Measurements from ENCODE around the gene ATP6V0A1.
"Not testable (repeated sequence)": the region's sequence is repeated elsewhere in the genome, so short reads cannot be mapped to it uniquely, and the experiment has no call there.

Gene ATP6V0A1

DNA sequence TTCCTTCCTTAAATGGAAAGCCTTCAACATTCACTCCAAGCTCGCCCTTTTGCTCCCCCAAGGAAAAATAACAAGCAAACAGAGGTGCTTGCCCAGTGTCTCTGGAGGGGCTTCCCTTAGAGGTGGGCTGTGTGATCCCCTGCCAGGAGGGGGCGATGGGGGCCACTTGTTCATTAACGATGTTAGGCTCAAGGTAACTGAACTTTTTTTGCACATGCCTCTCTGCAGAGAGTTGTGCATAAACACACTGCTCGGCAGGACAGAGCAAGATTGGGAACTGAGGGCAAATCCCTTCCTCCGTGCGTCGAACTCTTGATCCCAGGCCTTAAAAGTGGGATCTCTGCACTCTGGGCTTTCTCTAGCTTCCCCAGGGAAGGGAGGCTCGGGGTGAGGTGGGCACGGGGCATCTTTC is 61.9 kb downstream of the ATP6V0A1 start:
- DNase-seq, result no peak

DNA sequence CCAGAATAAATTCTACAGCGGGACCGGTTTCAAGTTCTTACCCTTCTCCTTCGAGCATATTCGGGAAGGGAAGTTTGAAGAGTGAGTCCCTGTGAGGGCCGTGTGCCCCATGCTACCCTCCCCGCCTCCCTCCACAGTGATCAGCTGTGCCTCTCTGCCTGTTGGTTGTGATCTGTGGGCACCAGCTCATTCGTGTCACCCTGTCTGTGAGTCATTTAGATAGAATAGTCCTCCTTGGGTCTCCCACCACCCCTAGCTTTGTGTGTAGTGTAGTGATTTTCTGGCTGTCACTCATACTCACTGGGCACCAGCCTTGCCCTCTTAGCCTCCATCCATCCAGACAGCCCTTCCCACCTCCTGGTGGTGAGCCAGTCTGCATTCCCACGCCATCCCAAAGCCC is 62.4 kb downstream of the ATP6V0A1 start:
- no peak for DNase-seq

DNA sequence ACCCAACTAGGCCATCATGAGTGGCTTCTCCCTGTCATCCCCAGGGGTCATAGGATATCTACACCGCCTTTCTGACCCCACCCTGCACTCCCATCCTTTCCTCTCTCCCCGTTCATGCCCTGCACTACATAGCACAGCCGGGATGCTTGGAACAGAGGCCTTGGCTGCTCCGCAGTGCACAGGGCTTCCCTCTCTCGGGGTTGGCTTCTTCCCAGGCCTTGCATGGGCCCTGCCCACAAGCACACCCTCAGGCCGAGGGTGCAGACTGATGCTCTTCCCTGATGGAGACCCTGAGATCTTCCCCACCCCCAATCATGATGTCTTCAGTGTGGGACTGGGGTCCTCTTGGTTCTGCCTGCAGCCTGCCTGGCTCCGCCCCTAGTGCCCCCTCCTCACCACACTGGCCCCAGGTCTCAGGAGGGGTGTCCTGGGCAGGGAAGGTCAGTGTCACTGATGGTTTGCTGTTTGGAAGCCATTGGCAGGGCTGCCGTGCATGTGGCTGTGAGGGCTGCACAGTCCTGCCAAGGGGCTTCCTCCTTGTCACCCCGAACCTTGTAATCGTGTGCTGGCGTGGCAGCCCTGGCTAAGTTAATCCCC is 63.1 kb downstream of the ATP6V0A1 start:
- no peak for DNase-seq

DNA sequence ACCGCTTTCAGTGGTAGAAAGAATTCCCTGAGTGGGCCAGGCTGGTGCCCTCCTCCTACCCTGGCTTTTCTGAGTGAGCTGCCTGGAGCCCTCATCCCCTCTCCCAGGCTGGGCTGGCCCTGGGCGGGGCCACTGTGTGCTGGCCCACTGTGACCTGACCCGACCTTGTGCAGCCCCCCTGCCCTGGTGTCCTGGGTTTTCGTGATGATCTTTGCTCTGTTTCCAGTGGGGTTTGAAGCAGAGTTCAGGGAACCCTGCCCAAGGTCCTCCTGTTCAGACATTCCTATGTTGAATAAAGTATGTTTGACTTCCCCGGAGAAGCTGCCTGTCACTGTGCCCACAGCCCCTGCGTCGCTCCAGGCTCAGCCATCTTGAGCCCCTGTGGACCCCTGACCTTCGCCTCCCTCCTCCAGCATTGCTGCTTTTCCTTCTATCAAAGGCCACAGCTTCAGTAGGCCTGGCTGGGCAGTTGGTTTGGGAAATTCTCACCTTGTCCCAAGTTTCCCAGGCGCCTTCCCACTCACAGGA is 63.6 kb downstream of the ATP6V0A1 start:
- no peak for DNase-seq

DNA sequence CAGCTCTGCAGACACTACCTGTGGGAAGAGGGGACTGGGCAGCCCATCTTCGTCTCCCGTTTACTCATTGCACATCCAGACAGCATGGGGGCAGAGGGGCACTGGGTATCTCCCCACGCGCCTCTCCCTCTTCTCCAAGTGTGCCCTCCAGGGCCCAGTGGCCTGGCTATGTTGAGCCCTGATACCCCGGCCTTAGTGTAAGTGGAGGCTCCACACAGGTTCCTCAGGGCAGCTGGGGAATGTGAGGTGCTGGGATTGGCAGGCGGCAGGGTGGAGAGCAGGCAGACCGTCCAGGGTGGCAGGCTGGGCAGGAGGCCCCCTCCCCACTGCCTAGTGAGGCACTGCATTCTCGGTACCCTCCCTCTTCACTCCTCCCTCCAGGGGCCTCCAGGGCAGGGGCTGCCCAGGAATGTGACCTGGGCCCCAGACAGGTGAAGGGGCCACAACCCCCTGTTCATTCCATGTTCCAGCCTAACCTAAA is 64.2 kb downstream of the ATP6V0A1 start:
- no peak for DNase-seq

DNA sequence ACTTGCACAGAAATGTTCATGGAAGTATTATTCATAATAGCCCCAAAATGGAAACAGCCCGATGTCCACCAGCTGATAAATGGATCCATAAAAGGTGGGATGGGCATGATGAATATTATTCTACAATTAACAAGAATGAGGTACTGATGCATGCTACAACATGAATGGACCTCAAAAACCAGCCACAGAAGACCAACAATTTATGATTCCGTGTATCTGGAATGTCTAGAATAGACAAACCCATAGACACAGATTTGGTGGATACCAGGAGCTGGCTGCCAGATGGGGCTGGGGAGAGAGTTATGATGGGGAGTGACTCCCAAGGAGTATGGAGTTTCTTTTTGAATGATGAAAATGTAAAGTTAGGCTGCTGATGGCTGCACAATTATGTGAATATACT is 66.5 kb downstream of the ATP6V0A1 start:
- DNase-seq, result no peak

DNA sequence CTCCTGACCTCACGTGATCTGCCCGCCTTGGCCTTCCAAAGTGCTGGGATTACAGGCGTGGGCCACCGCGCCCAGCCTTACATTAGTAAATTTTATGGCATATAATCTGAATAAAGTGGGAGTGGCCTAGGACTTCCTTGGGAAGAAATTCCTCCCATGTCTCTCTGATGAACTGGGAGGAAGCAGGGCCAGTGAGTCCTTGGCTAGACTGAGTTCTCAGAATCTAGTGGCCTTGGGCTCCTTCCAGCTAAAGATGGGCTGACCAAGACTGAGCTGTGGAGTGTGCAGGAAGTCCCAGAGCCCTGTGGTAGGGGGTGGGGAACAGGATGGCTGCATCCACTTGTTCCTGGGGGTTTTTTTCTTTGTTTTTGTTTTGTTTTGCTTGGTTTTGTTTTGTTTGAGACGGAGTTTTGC is 67.4 kb downstream of the ATP6V0A1 start:
- DNase-seq, result no peak

DNA sequence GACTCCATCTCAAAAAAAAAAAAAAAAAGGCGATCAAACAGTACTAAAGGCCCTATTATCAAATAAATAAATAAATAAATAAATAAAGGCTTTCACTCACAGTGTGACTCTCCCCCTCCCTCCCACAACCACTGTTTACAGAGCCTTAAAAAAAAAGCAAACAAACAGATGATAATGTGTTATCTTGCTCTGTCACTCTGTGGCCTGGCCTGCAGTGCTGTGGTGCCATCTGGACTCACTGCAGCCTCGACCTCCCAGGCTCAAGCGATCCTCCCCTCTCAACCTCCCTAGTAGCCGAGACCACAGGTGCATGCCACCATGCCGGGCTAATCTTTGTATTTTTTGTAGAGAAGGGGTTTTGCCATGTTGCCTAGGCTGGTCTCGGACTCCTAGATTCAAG is 69.3 kb downstream of the ATP6V0A1 start:
- DNase-seq, result no peak

DNA sequence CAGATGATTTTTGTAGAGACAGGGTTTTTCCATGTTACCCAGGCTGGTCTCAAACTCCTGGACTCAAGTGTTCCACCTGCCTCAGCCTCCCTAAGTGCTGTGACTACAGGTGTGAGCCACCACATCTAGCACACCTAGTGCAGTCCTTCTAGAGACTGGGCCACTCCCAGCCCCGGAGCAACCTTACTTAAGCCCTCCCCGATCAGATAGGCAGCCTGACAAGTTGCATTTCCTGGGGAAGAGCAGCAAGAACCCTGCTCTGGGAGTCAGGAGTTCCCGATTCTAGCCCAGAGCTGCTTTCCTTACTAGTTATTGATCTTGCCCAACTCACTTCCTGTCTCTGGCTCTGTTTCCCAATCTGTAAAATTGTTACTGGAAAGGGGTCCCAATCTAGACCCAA is 70.4 kb downstream of the ATP6V0A1 start:
- no peak for DNase-seq

DNA sequence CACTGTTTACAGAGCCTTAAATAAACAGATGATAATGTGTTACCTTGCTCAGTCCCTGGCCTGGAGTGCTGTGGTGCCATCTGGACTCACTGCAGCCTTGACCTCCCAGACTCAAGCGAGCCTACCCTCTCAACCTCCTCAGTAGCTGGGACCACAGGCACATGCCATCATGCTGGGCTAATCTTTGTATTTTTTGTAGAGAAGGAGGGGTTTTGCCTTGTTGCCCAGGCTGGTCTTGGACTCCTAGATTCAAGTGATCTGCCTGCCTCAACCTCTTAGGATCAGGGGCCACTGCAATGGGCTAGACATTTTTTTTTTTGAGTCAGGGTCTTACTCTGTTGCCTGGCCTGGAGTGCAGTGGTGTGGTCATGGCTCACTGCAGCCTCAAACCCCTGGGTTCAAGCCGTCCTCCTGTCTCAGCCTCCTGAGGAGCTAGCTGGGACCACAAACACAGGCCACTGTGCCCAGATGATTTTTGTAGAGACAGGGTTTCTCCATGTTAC is 72.3 kb downstream of the ATP6V0A1 start:
- DNase-seq, result no peak

DNA sequence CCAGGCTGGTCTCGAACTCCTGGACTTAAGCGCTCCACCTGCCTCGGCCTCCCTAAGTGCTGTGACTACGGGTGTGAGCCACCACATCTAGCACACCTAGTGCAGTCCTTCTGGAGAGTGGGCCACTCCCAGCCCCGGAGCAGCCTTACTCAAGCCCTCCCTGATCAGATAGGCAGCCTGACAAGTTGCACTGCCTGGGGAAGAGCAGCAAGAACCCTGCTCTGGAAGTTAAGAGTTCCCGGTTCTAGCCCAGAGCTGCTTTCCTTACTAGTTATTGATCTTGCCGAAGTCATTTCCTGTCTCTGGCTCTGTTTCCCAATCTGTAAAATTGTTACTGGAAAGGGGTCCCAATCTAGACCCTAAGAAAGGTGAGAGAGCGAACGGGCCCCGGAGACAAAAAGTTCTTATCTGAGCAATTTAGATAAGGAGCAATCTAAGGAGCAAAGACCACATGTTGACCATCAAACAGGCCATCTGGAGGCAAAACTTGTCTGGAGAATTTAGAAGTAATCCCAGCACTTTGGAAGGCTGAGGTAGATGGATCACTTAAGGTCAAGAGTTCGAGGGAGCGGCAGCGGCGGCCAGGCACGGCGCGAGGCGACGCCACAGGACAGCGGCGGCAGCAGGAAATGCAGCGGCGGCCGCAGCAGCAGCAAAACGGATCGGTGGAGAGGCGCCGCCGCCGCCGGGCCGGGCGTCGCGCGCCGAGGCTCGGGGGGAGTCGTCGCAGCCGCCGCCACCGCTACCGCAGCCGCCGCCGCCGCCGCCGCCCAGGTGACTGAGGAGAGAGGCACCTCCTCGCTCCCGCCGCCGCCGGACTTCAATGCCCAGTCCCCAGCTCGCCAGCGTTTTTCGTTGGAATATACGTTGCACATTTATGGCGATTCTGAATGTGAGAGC is 73.0 kb downstream of the ATP6V0A1 start:
- no peak for DNase-seq

DNA sequence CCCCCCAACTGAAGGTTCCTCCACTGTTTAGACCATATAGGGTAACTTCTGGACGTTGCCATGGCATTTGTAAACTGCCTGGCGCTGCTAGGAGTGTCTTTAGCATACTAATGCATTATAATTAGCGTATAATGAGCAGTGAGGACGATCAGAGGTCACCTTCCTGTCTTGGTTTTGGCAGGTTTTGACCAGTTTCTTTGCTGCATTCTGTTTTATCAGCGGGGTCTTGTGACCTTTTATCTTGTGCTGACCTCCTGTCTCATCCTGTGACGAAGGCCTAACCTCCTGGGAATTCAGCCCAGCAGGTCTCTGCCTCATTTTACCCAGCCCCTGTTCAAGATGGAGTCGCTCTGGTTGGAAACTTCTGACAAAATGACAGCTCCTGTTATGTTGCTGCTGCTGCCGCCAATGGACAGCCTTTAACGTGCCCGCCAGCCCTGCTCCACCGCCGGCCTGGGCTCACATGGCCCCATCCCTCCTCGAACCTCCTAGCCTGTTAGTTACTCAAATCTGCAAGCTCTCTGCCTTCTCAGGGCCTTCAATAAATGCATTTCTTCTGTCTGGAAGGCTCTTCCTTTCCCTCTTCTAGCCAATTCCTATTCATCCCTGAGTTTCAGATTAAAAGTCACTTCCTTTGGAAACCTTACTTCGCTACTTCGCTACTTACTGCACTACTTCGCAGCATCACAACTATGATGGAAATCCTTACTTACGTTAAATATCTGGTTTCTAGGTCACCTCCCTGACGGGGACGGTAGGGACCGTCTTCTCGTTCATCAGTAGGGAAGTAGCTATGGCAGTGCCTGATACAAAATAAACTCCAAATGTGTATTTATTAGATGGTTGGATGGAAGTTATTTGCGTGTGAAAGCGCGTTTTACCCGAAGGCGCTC is 76.7 kb downstream of the ATP6V0A1 start:
- no peak for DNase-seq

DNA sequence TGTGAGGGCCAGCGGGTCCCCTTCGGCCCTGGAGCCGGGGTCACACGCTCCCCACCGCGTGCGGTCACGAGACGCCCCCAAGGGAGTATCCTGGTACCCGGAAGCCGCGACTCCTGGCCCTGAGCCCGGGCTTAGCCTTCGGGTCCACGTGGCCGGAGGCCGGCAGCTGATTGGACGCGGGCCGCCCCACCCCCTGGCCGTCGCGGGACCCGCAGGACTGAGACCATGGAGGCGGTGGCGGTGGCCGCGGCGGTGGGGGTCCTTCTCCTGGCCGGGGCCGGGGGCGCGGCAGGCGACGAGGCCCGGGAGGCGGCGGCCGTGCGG is 77.3 kb downstream of the ATP6V0A1 start, which contains the start of gene NAGLU:
Gene NAGLU, plus strand, starts transcription at position 194 of the 324 bp plus-strand sequence. Its CDS starts 32 bp downstream, at position 226.
- DNase-seq, result peak; percentile 72

DNA sequence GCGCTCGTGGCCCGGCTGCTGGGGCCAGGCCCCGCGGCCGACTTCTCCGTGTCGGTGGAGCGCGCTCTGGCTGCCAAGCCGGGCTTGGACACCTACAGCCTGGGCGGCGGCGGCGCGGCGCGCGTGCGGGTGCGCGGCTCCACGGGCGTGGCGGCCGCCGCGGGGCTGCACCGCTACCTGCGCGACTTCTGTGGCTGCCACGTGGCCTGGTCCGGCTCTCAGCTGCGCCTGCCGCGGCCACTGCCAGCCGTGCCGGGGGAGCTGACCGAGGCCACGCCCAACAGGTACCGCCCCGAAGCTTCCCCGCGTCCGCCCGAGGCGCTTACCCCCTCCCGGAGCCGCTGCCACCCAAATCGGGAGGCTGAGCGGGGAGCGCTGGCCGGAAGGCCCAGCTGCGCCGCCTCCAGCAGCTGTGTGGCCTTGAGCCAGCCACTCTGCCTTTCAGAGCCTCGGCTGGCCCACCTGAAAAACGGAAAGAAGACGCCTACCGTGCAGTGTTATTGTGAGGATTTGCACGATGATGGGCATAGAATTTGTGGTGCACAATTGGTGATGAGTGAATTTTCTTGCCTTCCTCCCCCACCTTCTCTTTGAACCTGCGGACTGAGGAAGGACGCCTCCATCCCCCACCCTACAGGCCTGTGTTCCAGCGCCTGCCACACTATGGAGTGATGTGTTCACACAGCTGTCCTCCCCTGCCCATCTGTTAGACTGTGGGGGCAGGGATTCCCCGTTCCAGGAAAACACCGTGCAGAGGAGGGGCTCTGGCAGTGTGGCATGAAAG is 77.9 kb downstream of the ATP6V0A1 start:
- DNase-seq, result no peak

DNA sequence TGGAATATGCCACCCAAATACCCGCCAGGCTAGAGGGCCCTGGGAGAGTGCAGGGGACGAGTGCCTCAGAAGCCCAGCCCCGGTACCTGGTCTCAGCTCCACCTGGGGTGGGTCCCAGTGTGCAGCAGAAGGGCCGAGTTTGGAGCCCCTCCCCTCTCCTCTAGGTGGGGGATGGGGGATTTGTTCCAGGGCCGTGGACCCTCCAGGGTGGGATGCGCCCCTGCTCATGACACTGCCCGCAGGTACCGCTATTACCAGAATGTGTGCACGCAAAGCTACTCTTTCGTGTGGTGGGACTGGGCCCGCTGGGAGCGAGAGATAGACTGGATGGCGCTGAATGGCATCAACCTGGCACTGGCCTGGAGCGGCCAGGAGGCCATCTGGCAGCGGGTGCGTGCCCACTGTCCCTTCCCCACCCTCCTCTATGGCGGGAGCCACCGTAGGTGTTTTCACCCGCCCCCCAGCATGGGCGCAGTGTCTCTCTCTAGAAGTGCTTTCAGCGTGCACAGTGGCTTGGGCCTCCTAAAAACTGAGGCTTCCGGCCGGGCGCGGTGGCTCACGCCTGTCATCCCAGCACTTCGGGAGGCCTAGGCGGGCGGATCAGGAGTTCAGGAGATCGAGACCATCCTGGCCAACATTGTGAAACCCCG is 78.6 kb downstream of the ATP6V0A1 start:
- DNase-seq, result no peak

DNA sequence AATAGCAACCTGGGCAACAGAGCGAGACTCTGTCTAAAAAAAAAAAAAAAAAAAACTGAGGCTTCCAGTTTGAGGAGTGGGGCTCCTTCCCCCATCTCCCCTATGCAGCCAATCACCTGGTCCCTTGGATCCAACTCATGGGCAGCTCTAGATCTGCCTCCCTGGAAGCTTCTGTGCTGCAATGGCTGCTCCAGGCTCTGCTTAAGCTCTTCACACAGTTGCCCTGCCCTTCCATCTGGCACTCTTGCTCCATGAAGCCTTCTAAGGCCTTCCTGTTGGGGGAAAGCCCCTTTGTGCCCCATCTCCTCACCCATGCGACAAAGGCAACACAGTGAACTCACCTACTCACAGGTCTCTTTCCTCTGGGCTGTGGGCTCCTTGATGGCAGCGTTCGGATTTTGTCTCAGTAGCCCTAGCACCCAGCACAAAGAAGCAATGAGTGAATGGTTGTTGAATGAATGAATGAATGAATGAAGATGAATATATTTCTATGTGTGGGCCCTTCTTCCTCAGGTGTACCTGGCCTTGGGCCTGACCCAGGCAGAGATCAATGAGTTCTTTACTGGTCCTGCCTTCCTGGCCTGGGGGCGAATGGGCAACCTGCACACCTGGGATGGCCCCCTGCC is 79.3 kb downstream of the ATP6V0A1 start:
- DNase-seq, result no peak

DNA sequence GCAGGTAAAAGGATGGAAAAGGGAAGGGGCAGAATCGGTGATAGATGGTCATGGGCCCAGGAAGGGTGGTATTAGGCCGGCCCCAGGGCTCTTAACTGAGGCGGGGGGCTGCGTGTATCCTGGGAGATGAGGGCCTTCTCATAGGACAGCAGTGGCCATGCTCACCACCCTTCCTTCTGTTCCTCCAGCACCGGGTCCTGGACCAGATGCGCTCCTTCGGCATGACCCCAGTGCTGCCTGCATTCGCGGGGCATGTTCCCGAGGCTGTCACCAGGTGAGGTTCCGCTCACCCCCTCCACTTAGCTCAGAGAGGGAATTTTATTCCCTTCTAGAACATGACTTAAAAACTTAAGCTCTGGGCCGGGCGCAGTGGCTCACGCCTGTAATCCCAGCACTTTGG is 79.8 kb downstream of the ATP6V0A1 start:
- no peak for DNase-seq

DNA sequence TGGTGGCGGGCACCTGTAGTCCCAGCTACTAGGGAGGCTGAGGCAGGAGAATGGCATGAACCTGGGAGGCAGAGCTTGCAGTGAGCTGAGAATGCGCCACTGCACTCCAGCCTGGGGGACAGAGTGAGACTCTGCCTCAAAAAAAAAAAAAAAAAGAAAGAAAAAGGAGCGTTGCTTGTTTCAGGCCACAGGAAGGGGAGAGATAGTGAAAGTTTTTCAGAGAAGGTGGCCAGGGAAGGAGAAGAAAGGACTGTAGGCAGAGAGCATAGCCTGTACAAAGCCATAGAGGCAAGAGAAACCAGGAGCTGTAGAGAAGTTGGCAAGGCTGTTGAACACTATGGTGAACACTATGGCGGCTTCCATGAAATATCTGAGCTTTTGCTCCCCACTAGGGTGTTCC is 81.9 kb downstream of the ATP6V0A1 start:
- not testable (repeated sequence) for DNase-seq

DNA sequence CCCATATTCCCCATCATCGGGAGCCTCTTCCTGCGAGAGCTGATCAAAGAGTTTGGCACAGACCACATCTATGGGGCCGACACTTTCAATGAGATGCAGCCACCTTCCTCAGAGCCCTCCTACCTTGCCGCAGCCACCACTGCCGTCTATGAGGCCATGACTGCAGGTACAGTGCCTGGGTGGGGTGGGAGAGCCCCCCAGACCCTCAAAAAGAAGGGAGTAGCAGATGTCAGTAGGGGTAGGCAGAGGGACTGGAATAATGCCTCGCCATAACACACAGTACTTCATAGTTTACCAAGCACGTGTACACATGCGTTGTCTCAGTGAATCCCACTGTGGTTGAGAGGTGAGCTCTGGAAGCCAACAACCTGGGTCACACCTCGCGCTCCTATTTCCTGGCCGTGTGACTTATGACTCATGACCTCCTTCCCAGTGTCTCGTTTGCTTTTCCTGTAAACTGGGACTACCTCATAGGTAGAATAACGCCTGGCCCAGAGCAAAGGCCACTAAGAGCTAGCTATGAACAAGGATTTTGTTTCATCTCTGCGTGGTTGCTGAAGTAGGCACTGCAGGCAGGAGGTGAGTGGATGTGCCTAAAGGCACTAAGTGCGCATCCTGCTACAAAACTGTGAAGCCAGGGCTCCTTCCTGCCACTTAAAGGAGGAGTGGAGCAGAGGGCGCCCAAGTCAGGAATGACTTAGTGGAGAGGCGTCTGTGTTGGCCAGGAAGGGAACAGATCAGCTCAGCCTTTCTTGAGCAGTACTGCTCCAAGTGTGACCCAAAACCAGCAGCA is 82.6 kb downstream of the ATP6V0A1 start:
- no peak for DNase-seq
